PC-3 (cell line): ENCODE data around the gene LHX2.

Experiments used
- CTCF ChIP-seq: fragments of 300-600 bp; sonication (generic); conservative IDR thresholded peaks from 2 replicates; pipeline ENCODE4 v1.5.1; 2017; ENCODE audit warnings: antibody characterized with exemption, low read depth, mild to moderate bottlenecking, low read length
- EZH2 ChIP-seq: fragments of 300-600 bp; sonication (generic); IDR thresholded peaks from one replicate; pipeline ENCODE4 v1.6.1; 2017; ENCODE audit warnings: antibody characterized with exemption, mild to moderate bottlenecking, low read length; ENCODE audit not compliant: unreplicated experiment
- EZH2phosphoT487 ChIP-seq: fragments of 300-600 bp; sonication (generic); IDR thresholded peaks from 2 replicates; pipeline ENCODE4 v1.6.1; 2018; ENCODE audit warnings: mild to moderate bottlenecking, antibody characterized with exemption, low read length, borderline replicate concordance

DNA sequence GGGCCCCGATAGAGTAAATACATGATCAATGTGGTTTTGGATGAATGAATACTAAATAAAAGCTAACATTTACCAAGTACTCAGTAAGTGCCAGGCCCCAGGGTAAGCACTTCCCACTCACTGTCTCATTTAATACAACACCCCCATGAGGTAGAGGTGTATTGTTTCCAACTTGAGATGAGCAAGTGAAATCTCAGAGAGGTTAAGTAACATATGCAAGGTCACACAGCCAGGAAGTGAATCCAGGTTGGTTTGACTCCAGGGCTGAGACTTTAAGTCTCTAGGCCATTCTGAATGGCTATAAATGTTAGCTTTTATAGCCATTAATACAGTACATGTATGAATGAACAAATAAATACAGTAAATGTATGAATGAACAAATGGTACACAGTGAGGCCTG is 39.4 kb downstream of the LHX2 start:
- TF ChIP-seq CTCF (no peak), EZH2phosphoT487 (no peak), EZH2 (no peak)
